ENCODE data around the gene MMP17.

DNA sequence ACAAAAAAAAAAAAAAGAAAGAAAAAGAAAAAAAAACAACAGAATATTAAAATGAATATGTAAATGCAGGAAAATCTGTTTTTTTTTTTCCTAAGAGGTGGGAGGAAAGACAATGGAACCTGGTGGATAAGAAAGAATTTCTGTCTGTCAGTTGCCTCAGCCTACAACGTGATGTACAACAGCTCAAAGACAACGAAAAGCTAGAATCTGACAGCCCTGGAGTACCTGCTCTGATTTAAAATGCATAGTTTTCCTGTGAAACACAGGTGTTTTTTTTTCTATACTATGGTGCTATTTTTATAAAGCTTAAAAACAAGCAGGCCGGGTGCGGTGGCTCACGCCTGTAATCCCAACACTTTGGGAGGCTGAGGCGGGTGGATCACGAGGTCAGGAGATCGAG is 36.3 kb downstream of the MMP17 start:
- TF ChIP-seq, protein P1, sequence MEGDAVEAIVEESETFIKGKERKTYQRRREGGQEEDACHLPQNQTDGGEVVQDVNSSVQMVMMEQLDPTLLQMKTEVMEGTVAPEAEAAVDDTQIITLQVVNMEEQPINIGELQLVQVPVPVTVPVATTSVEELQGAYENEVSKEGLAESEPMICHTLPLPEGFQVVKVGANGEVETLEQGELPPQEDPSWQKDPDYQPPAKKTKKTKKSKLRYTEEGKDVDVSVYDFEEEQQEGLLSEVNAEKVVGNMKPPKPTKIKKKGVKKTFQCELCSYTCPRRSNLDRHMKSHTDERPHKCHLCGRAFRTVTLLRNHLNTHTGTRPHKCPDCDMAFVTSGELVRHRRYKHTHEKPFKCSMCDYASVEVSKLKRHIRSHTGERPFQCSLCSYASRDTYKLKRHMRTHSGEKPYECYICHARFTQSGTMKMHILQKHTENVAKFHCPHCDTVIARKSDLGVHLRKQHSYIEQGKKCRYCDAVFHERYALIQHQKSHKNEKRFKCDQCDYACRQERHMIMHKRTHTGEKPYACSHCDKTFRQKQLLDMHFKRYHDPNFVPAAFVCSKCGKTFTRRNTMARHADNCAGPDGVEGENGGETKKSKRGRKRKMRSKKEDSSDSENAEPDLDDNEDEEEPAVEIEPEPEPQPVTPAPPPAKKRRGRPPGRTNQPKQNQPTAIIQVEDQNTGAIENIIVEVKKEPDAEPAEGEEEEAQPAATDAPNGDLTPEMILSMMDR (IDR thresholded peaks at IDR 0.05): no peak
- no peak for TF ChIP-seq POLR2AphosphoS5 (IDR thresholded peaks at IDR 0.05)
- TF ChIP-seq POLR2A (IDR thresholded peaks at IDR 0.05): no peak

All from breast epithelium (tissue), 3 donors.